Uterus (tissue), 4 donors: ENCODE data around the gene NCOA3. TPM values are rescaled to one million over a fixed set of nuclear protein-coding genes. Genes with fewer than 3 reads are reported as not detected.
A peak's percentile ranks its signal among the peaks of the same experiment; 100 is the strongest.

Experiments
- DNase-seq, 2 donors: peaks; one replicate each; pipeline ENCODE4 v3.0.0-alpha.2; 2019 to 2020
- H3K27ac ChIP-seq, 2 donors: fragments of 200-600 bp; sonication (generic); 1 replicate in 1 of 2; 2 replicates in 1 of 2; pipeline ENCODE4 v1.5.1; 2016 to 2018
- H3K27me3 ChIP-seq, 2 donors: fragments of 200-600 bp; sonication (generic); one replicate each; pipeline ENCODE4 v1.5.1; 2018 to 2019; ENCODE audit warnings: control low read depth in 1 of 2
- H3K36me3 ChIP-seq, 2 donors: fragments of 200-600 bp; sonication (generic); one replicate each; pipeline ENCODE4 v1.5.1; 2019; ENCODE audit warnings: control low read depth in 1 of 2
- H3K4me1 ChIP-seq, 2 donors: fragments of 200-600 bp; sonication (generic); one replicate each; pipeline ENCODE4 v1.5.1; 2018 to 2019; ENCODE audit warnings: control low read depth in 1 of 2
- H3K4me3 ChIP-seq, 2 donors: fragments of 200-600 bp; sonication (generic); 1 replicate in 1 of 2; 2 replicates in 1 of 2; pipeline ENCODE4 v1.5.1; 2018 to 2019; ENCODE audit warnings: mild to moderate bottlenecking in 1 of 2
- H3K9me3 ChIP-seq, 2 donors: fragments of 200-600 bp; sonication (generic); one replicate each; pipeline ENCODE4 v1.5.1; 2019; ENCODE audit warnings: control low read depth in 1 of 2
- CTCF ChIP-seq, 4 experiments: fragments of 200-600 bp in 2 of 4; fragments of 450-650 bp in 2 of 4; sonication (generic) in 2 of 4; IDR thresholded peaks; one replicate each; pipeline ENCODE4 v1.5.1; 2016 to 2019; ENCODE audit warnings: antibody characterized with exemption in 4 of 4, mild to moderate bottlenecking in 2 of 4, moderate library complexity in 1 of 4
- POLR2A ChIP-seq, 2 donors: fragments of 450-650 bp; IDR thresholded peaks; one replicate each; pipeline ENCODE4 v1.6.1; 2016; ENCODE audit warnings: antibody characterized with exemption in 2 of 2, mild to moderate bottlenecking in 1 of 2, moderate library complexity in 1 of 2
- intact Hi-C: fragments of 100-400 bp; cut with DNase I; formaldehyde crosslinking; loops from one replicate; pipeline ENCODE4 v1.15.1; 2023; ENCODE audit warnings: low total_unique reads
- total RNA-seq, 4 donors: library from RNA; depleted of rRNA in 3 of 4; stranded (reverse); fragments of >200 nt in 3 of 4; gene quantifications; one replicate each; pipeline versions ENCODE4 v1.1.0 to v1.2.4, GENCODE V29; 2014 to 2023
- donor health status: DM: yes; HTN: yes; CAD: no.

Gene NCOA3
- total RNA-seq, 4 donors from 2014 or later: 27.9 to 59.2 (median 44.2) TPM

- intact Hi-C loops: no loop called here
- Histone ChIP-seq H3K27me3 (no peaks in the 10 kb centered on the region), H3K4me3 (no peak overlapping the region), H3K27ac (peak overlapping the region in 1 of 2 donors; percentile 15), H3K36me3 (no peaks in the 10 kb centered on the region), H3K4me1 (no peaks in the 10 kb centered on the region), H3K9me3 (no peaks in the 10 kb centered on the region)
- TF ChIP-seq CTCF (IDR thresholded peaks at IDR 0.05) (no peak), POLR2A (IDR thresholded peaks at IDR 0.05) (peak in 1 of 2 donors; percentile 14)
- peak in 1 of 2 donors; percentile 62 for DNase-seq
Observed at GRCh38 chr20:47610247-47610944, 108.7 kb downstream of the NCOA3 start.

- no peaks in the 10 kb centered on the region for H3K27me3 ChIP-seq
- no peaks in the 10 kb centered on the region for H3K4me1 ChIP-seq
- no peaks in the 10 kb centered on the region for H3K9me3 ChIP-seq
- DNase-seq: no peak
- H3K27ac ChIP-seq: peak overlapping the region in 1 of 2 donors; percentile 15
- no peak overlapping the region for H3K4me3 ChIP-seq
- intact Hi-C loops: no loop called here
- H3K36me3 ChIP-seq: no peaks in the 10 kb centered on the region
- no peak for TF ChIP-seq CTCF (IDR thresholded peaks at IDR 0.05)
- no peak for TF ChIP-seq POLR2A (IDR thresholded peaks at IDR 0.05)
Observed at GRCh38 chr20:47610945-47611250, 109.2 kb downstream of the NCOA3 start.

GRCh38 chr20:47611785-47612184 is 110.1 kb downstream of the NCOA3 start:
- no peaks in the 10 kb centered on the region for H3K4me1 ChIP-seq
- intact Hi-C loops: no loop called here
- TF ChIP-seq CTCF (IDR thresholded peaks at IDR 0.05) (no peak), POLR2A (IDR thresholded peaks at IDR 0.05) (no peak)
- H3K27me3 ChIP-seq: no peaks in the 10 kb centered on the region
- no peak overlapping the region for H3K27ac ChIP-seq
- H3K9me3 ChIP-seq: no peaks in the 10 kb centered on the region
- DNase-seq: no peak
- H3K36me3 ChIP-seq: no peaks in the 10 kb centered on the region
- H3K4me3 ChIP-seq: no peak overlapping the region

GRCh38 chr20:47612670-47613069 is 111.0 kb downstream of the NCOA3 start:
- Histone ChIP-seq H3K27ac (peak overlapping the region in 1 of 2 donors; percentile 12), H3K4me1 (no peaks in the 10 kb centered on the region)
- no peak for DNase-seq

More at GRCh38 chr20:47612670-47613069, 111.0 kb downstream of the NCOA3 start:
- TF ChIP-seq CTCF (IDR thresholded peaks at IDR 0.05) (no peak), POLR2A (IDR thresholded peaks at IDR 0.05) (no peak)
- no peaks in the 10 kb centered on the region for H3K27me3 ChIP-seq
- H3K36me3 ChIP-seq: no peaks in the 10 kb centered on the region
- H3K9me3 ChIP-seq: no peaks in the 10 kb centered on the region
- no peak overlapping the region for H3K4me3 ChIP-seq
- intact Hi-C loops: no loop called here
